HFFc6 (cell line): ENCODE measurements around the gene JADE2. TPM values are rescaled to one million over a fixed set of nuclear protein-coding genes. Genes with fewer than 3 reads are reported as not detected.

Experiments
- DNase-seq: peaks from one replicate; pipeline ENCODE4 v3.0.0-alpha.2; 2018
- H3K27ac Mint-ChIP-seq: 2 replicates; pipeline ENCODE4 v1.8.0; 2020; ENCODE audit warnings: mild to moderate bottlenecking, mixed read lengths
- H3K27me3 Mint-ChIP-seq: 2 replicates; pipeline ENCODE4 v1.8.0; 2021; ENCODE audit warnings: mild to moderate bottlenecking, moderate library complexity, mixed read lengths; ENCODE audit not compliant: insufficient read depth
- H3K36me3 Mint-ChIP-seq: 2 replicates; pipeline ENCODE4 v1.8.0; 2021; ENCODE audit warnings: low read depth, mixed read lengths
- H3K4me1 Mint-ChIP-seq: 2 replicates; pipeline ENCODE4 v1.8.0; 2020; ENCODE audit warnings: low read depth, mixed read lengths
- H3K4me3 Mint-ChIP-seq: 2 replicates; pipeline ENCODE4 v1.8.0; 2020; ENCODE audit warnings: mild to moderate bottlenecking, moderate library complexity, mixed read lengths
- H3K9me3 Mint-ChIP-seq: 2 replicates; pipeline ENCODE4 v1.8.0; 2020; ENCODE audit warnings: mild to moderate bottlenecking, mixed read lengths
- CTCF ChIP-seq: fragments of 200-600 bp; sonication (generic); IDR thresholded peaks from 2 replicates; pipeline ENCODE4 v1.5.0; 2021; ENCODE audit warnings: antibody characterized with exemption, mild to moderate bottlenecking
- total RNA-seq, 6 experiments: library from RNA; stranded (reverse); fragmentation: NEBNext Ultra II Directional; extraction: Animal tissue kit (Norgen Biotek cat#: 25700); gene quantifications; 2 replicates in 1 of 6; 3 replicates in 5 of 6; pipeline ENCODE4 v1.2.3, GENCODE V29; 2021

The JADE2 gene
- total RNA-seq, 6 experiments from 2014 or later = 32.8 to 41.0 (median 39.6) TPM

GRCh38 chr5:134572811-134573210 is 47.3 kb downstream of the JADE2 start:
- Mint-ChIP-seq H3K36me3 (peaks cover 38% of the 10 kb centered on the region), H3K27me3 (no peaks in the 10 kb centered on the region; the same call in 1 of the 2 replicates), H3K27ac (no peak overlapping the region), H3K9me3 (no peaks in the 10 kb centered on the region), H3K4me1 (peaks cover 38% of the 10 kb centered on the region), H3K4me3 (no peak overlapping the region)
- no peak for DNase-seq
- no peak for TF ChIP-seq CTCF

GRCh38 chr5:134574521-134574920 is 49.1 kb downstream of the JADE2 start:
- H3K4me1 Mint-ChIP-seq = peaks cover 25% of the 10 kb centered on the region
- H3K27me3 Mint-ChIP-seq = no peaks in the 10 kb centered on the region; the same call in 1 of the 2 replicates
- no peak overlapping the region for H3K4me3 Mint-ChIP-seq
- H3K27ac Mint-ChIP-seq = no peak overlapping the region
- no peak for TF ChIP-seq CTCF
- no peaks in the 10 kb centered on the region for H3K9me3 Mint-ChIP-seq
- H3K36me3 Mint-ChIP-seq = peaks cover 32% of the 10 kb centered on the region
- DNase-seq = no peak

- Mint-ChIP-seq H3K4me1 (peaks cover 18% of the 10 kb centered on the region), H3K9me3 (no peaks in the 10 kb centered on the region), H3K4me3 (no peak overlapping the region), H3K27ac (peak overlapping the region; percentile 2; the same call in 1 of the 2 replicates), H3K36me3 (peaks cover 25% of the 10 kb centered on the region), H3K27me3 (no peaks in the 10 kb centered on the region; the same call in 1 of the 2 replicates)
- no peak for TF ChIP-seq CTCF
- DNase-seq = no peak
Observed at GRCh38 chr5:134575316-134575715, 49.8 kb downstream of the JADE2 start.

- peak overlapping the region; percentile 26; the same call in 1 of the 2 replicates for H3K4me3 Mint-ChIP-seq
- H3K9me3 Mint-ChIP-seq = no peaks in the 10 kb centered on the region
- H3K36me3 Mint-ChIP-seq = peaks cover 25% of the 10 kb centered on the region
- H3K27me3 Mint-ChIP-seq = no peaks in the 10 kb centered on the region; the same call in 1 of the 2 replicates
- H3K27ac Mint-ChIP-seq = peak overlapping the region; percentile 77
- no peak for TF ChIP-seq CTCF
- peaks cover 18% of the 10 kb centered on the region for H3K4me1 Mint-ChIP-seq
- no peak for DNase-seq
Observed at GRCh38 chr5:134576386-134577021, 51.0 kb downstream of the JADE2 start.

- no peaks in the 10 kb centered on the region for H3K9me3 Mint-ChIP-seq
Observed at GRCh38 chr5:134577022-134577795, 51.7 kb downstream of the JADE2 start.

More at GRCh38 chr5:134577022-134577795, 51.7 kb downstream of the JADE2 start:
- no peak for TF ChIP-seq CTCF
- H3K36me3 Mint-ChIP-seq = peaks cover 25% of the 10 kb centered on the region
- no peaks in the 10 kb centered on the region; the same call in 1 of the 2 replicates for H3K27me3 Mint-ChIP-seq
- H3K4me1 Mint-ChIP-seq = peaks cover 18% of the 10 kb centered on the region
- H3K4me3 Mint-ChIP-seq = peak overlapping the region; percentile 26; the same call in 1 of the 2 replicates
- H3K27ac Mint-ChIP-seq = peak overlapping the region; percentile 77
- DNase-seq = peak; percentile 82
